Stimulated activated CD8-positive, alpha-beta memory T cell treated with anti-CD3 and anti-CD28 coated beads, Interleukin-4, amount 100 ng/mL, for 48 hours (primary cell): ENCODE results near the gene TRDN.
"Not testable (repeated sequence)": the region's sequence is repeated elsewhere in the genome, so short reads cannot be mapped to it uniquely, and the experiment has no call there.

ENCODE experiments used
- DNase-seq: peaks from one replicate; pipeline ENCODE4 v3.0.0-alpha.2; 2020

Gene TRDN

GRCh38 chr6:123383718-123384117 is 253.0 kb downstream of the TRDN start:
- DNase-seq: no peak

- DNase-seq: no peak
Observed at GRCh38 chr6:123380257-123380656, 256.5 kb downstream of the TRDN start.

- no peak for DNase-seq
Observed at GRCh38 chr6:123372737-123373136, 264.0 kb downstream of the TRDN start.

- no peak for DNase-seq
Observed at GRCh38 chr6:123363912-123364311, 272.8 kb downstream of the TRDN start.

GRCh38 chr6:123360359-123360758 is 276.4 kb downstream of the TRDN start:
- no peak for DNase-seq

- no peak for DNase-seq
Observed at GRCh38 chr6:123352705-123353104, 284.0 kb downstream of the TRDN start.

GRCh38 chr6:123352279-123352678 is 284.5 kb downstream of the TRDN start:
- no peak for DNase-seq

GRCh38 chr6:123343836-123344235 is 292.9 kb downstream of the TRDN start:
- no peak for DNase-seq

- no peak for DNase-seq
Observed at GRCh38 chr6:123338394-123338793, 298.4 kb downstream of the TRDN start.

- no peak for DNase-seq
Observed at GRCh38 chr6:123333000-123333756, 303.6 kb downstream of the TRDN start.

GRCh38 chr6:123332070-123332469 is 304.7 kb downstream of the TRDN start:
- DNase-seq: no peak

GRCh38 chr6:123329337-123329736 is 307.4 kb downstream of the TRDN start:
- no peak for DNase-seq

GRCh38 chr6:123323452-123324329 is 313.1 kb downstream of the TRDN start:
- DNase-seq: no peak

- no peak for DNase-seq
Observed at GRCh38 chr6:123321020-123321419, 315.7 kb downstream of the TRDN start.

GRCh38 chr6:123316733-123317323 is 319.9 kb downstream of the TRDN start:
- no peak for DNase-seq

- not testable (repeated sequence) for DNase-seq
Observed at GRCh38 chr6:123314459-123314858, 322.3 kb downstream of the TRDN start.

GRCh38 chr6:123309130-123309529 is 327.6 kb downstream of the TRDN start:
- no peak for DNase-seq

- DNase-seq: no peak
Observed at GRCh38 chr6:123306334-123306733, 330.4 kb downstream of the TRDN start.

GRCh38 chr6:123295672-123296071 is 341.1 kb downstream of the TRDN start:
- DNase-seq: no peak

GRCh38 chr6:123295181-123295580 is 341.6 kb downstream of the TRDN start:
- DNase-seq: no peak

- DNase-seq: no peak
Observed at GRCh38 chr6:123288649-123289048, 348.1 kb downstream of the TRDN start.

- DNase-seq: no peak
Observed at GRCh38 chr6:123276546-123276980, 360.2 kb downstream of the TRDN start.

- no peak for DNase-seq
Observed at GRCh38 chr6:123263981-123264380, 372.8 kb downstream of the TRDN start.

- no peak for DNase-seq
Observed at GRCh38 chr6:123240626-123241025, 396.1 kb downstream of the TRDN start.
